PC-3 (cell line): ENCODE data around the gene ARHGAP24. TPM values are rescaled to one million over a fixed set of nuclear protein-coding genes. Genes with fewer than 3 reads are reported as not detected.
A peak's percentile ranks its signal among the peaks of the same experiment; 100 is the strongest.

ENCODE experiments used
- ATAC-seq: fragments of 200-7000 bp; cut with Tn5 transposase; 2 replicates; pipeline ENCODE4 v1.9.1; 2020; ENCODE audit warnings: mild to moderate bottlenecking, moderate library complexity
- BruUV-seq: library from RNA; stranded (reverse); fragments of 400-500 nt; replicated peaks from 2 replicates; lab custom pipeline; 2021; lab: Mats Ljungman, UMichigan
- CTCF ChIA-PET: fragments of 300-600 bp; sonication (Branson Sonifier 250); formaldehyde crosslinking; loops from one replicate; lab custom pipeline; 2022; ENCODE audit warnings: antibody characterized with exemption; lab: Charles Lee
- POLR2A ChIA-PET: fragments of 300-600 bp; sonication (Branson Sonifier 250); formaldehyde crosslinking; loops from one replicate; lab custom pipeline; 2022; ENCODE audit warnings: antibody characterized with exemption; ENCODE audit not compliant: unreplicated experiment; lab: Charles Lee
- DNase-seq: peaks from one replicate; pipeline ENCODE4 v3.0.0-alpha.2; 2015
- H2AFZ ChIP-seq: fragments of 300-600 bp; sonication (generic); 2 replicates; pipeline ENCODE4 v1.6.0; 2016; ENCODE audit warnings: antibody characterized with exemption, low read length
- H3F3A ChIP-seq: fragments of 300-600 bp; sonication (generic); one replicate; pipeline ENCODE4 v1.6.0; 2017; ENCODE audit warnings: antibody characterized with exemption, low read length, control low read depth, mild to moderate bottlenecking; ENCODE audit not compliant: unreplicated experiment
- H3K27ac ChIP-seq: fragments of 300-600 bp; sonication (generic); 2 replicates; pipeline ENCODE4 v1.5.1; 2016; ENCODE audit warnings: mild to moderate bottlenecking, low read length
- H3K27me3 ChIP-seq: fragments of 300-600 bp; sonication (generic); 2 replicates; pipeline ENCODE4 v1.6.1; 2016; ENCODE audit warnings: low read length, mixed read lengths
- H3K36me3 ChIP-seq: fragments of 300-600 bp; sonication (generic); 2 replicates; pipeline ENCODE4 v1.6.1; 2016; ENCODE audit warnings: low read depth, mixed run types, low read length, mixed read lengths
- H3K4me1 ChIP-seq: fragments of 300-600 bp; sonication (generic); 2 replicates; pipeline ENCODE4 v1.5.1; 2016; ENCODE audit warnings: low read length; ENCODE audit not compliant: insufficient read depth
- H3K4me2 ChIP-seq: fragments of 300-600 bp; sonication (generic); 2 replicates; pipeline ENCODE4 v1.6.0; 2016; ENCODE audit warnings: low read length
- H3K4me3 ChIP-seq: fragments of 300-600 bp; sonication (generic); 2 replicates; pipeline ENCODE4 v1.5.1; 2016; ENCODE audit warnings: mild to moderate bottlenecking, low read length, mixed read lengths
- H3K79me2 ChIP-seq: fragments of 300-600 bp; sonication (generic); 2 replicates; pipeline ENCODE4 v1.6.1; 2017; ENCODE audit warnings: low read length, mixed read lengths
- H3K9ac ChIP-seq: fragments of 300-600 bp; sonication (generic); 2 replicates; pipeline ENCODE4 v1.6.0; 2016; ENCODE audit warnings: mild to moderate bottlenecking, low read length
- H3K9me2 ChIP-seq: fragments of 300-600 bp; sonication (generic); replicated peaks from 2 replicates; pipeline ENCODE4 v1.6.1; 2016; ENCODE audit warnings: mixed run types, low read length, mixed read lengths
- H3K9me3 ChIP-seq: fragments of 300-600 bp; sonication (generic); 2 replicates; pipeline ENCODE4 v1.6.1; 2016; ENCODE audit warnings: low read length, mixed read lengths
- H4K20me1 ChIP-seq: fragments of 300-600 bp; sonication (generic); 2 replicates; pipeline ENCODE4 v1.6.1; 2016; ENCODE audit warnings: low read length, mixed read lengths
- CTCF ChIP-seq: fragments of 300-600 bp; sonication (generic); conservative IDR thresholded peaks from 2 replicates; pipeline ENCODE4 v1.5.1; 2017; ENCODE audit warnings: antibody characterized with exemption, low read depth, mild to moderate bottlenecking, low read length
- EZH2 ChIP-seq: fragments of 300-600 bp; sonication (generic); IDR thresholded peaks from one replicate; pipeline ENCODE4 v1.6.1; 2017; ENCODE audit warnings: antibody characterized with exemption, mild to moderate bottlenecking, low read length; ENCODE audit not compliant: unreplicated experiment
- EZH2phosphoT487 ChIP-seq: fragments of 300-600 bp; sonication (generic); IDR thresholded peaks from 2 replicates; pipeline ENCODE4 v1.6.1; 2018; ENCODE audit warnings: mild to moderate bottlenecking, antibody characterized with exemption, low read length, borderline replicate concordance
- intact Hi-C: fragments of 100-400 bp; cut with micrococcal nuclease; formaldehyde crosslinking; loops from 2 replicates; pipeline ENCODE4 v1.9.0; 2023
- total RNA-seq: library from RNA; depleted of rRNA; stranded (reverse); fragments of >200 nt; gene quantifications from 2 replicates; pipeline ENCODE4 v1.2.3, GENCODE V29; 2014

The ARHGAP24 gene
- total RNA-seq, 1 experiment from 2014 or later = 7.4 TPM

- Histone ChIP-seq H3K4me2 (no peak overlapping the region), H3K9me3 (no peaks in the 10 kb centered on the region), H3K79me2 (no peaks in the 10 kb centered on the region), H3K36me3 (no peaks in the 10 kb centered on the region), H3K27ac (peak overlapping the region; percentile 44), H3K4me1 (peaks cover 12% of the 10 kb centered on the region), H3K9ac (no peak overlapping the region), H2AFZ (no peak overlapping the region), H3K4me3 (no peak overlapping the region), H3F3A (no peaks in the 10 kb centered on the region), H3K9me2 (no peaks in the 10 kb centered on the region), H3K27me3 (no peaks in the 10 kb centered on the region), H4K20me1 (no peaks in the 10 kb centered on the region)
- CTCF ChIA-PET = no interaction called here
- intact Hi-C loops = no loop called here
- ATAC-seq (peak; percentile 95), DNase-seq (peak; percentile 49)
- BruUV-seq = no TSS peak
- POLR2A ChIA-PET = no interaction called here
- TF ChIP-seq CTCF (no peak), EZH2phosphoT487 (no peak), EZH2 (no peak)
These were observed 116.6 kb downstream of the ARHGAP24 start for GRCh38 chr4:85591406-85592098.

- peaks cover 12% of the 10 kb centered on the region for H3K4me1 ChIP-seq
- H3K9ac ChIP-seq = no peak overlapping the region
- H3K9me3 ChIP-seq = no peaks in the 10 kb centered on the region
- no peak overlapping the region for H2AFZ ChIP-seq
- no peak overlapping the region for H3K27ac ChIP-seq
- H3K9me2 ChIP-seq = no peaks in the 10 kb centered on the region
- intact Hi-C loops = no loop called here
- ChIA-PET POLR2A (no interaction called here), CTCF (interaction anchor here (0.7 kb wide), 1 partner anchor 447 kb away, joined by 3 read pairs; no protein-coding TSS in a partner anchor)
- BruUV-seq = no TSS peak
- DNase-seq (no peak), ATAC-seq (no peak)
- H3K79me2 ChIP-seq = no peaks in the 10 kb centered on the region
- TF ChIP-seq CTCF = no peak
- no peak for TF ChIP-seq EZH2phosphoT487
- TF ChIP-seq EZH2 = no peak
- H3K27me3 ChIP-seq = no peaks in the 10 kb centered on the region
- H3K36me3 ChIP-seq = no peaks in the 10 kb centered on the region
- no peaks in the 10 kb centered on the region for H4K20me1 ChIP-seq
- no peak overlapping the region for H3K4me3 ChIP-seq
- no peaks in the 10 kb centered on the region for H3F3A ChIP-seq
- no peak overlapping the region for H3K4me2 ChIP-seq
These were observed 120.3 kb downstream of the ARHGAP24 start for GRCh38 chr4:85595098-85595775.
